Tibial artery (tissue), 4 donors: ENCODE data around the gene CDCP1.

Source experiments
- DNase-seq, 2 donors: peaks; one replicate each; pipeline ENCODE4 v3.0.0-alpha.2; 2019
- H3K27ac ChIP-seq, 2 donors: fragments of 200-600 bp; sonication (generic) in 1 of 2; 1 replicate in 1 of 2; 2 replicates in 1 of 2; pipeline ENCODE4 v1.5.1; 2018 to 2019; ENCODE audit warnings: mild to moderate bottlenecking in 1 of 2
- H3K27me3 ChIP-seq, 2 donors: fragments of 200-600 bp; sonication (generic) in 1 of 2; one replicate each; pipeline versions ENCODE4 v1.5.1 to v1.6.0; 2016 to 2019
- H3K36me3 ChIP-seq, 3 donors: fragments of 200-600 bp; sonication (generic) in 2 of 3; one replicate each; pipeline ENCODE4 v1.5.1; 2016 to 2019; ENCODE audit warnings: mild to moderate bottlenecking in 2 of 3
- H3K4me1 ChIP-seq, 4 donors: fragments of 200-600 bp; sonication (generic) in 2 of 4; 1 replicate in 3 of 4; 2 replicates in 1 of 4; pipeline ENCODE4 v1.5.1; 2016 to 2019
- H3K4me3 ChIP-seq, 2 donors: fragments of 200-600 bp; sonication (generic) in 1 of 2; 1 replicate in 1 of 2; 2 replicates in 1 of 2; pipeline ENCODE4 v1.5.1; 2018 to 2019; ENCODE audit warnings: mild to moderate bottlenecking in 2 of 2
- H3K9me3 ChIP-seq, 3 donors: fragments of 200-600 bp; sonication (generic) in 1 of 3; one replicate each; pipeline ENCODE4 v1.5.1; 2016 to 2019
- intact Hi-C: fragments of 100-400 bp; cut with DNase I; formaldehyde crosslinking; loops from one replicate; pipeline ENCODE4 v1.15.0; 2023; ENCODE audit warnings: low total_unique reads
- TF ChIP-seq, protein P1 (sequence below), 2 experiments: fragments of 200-600 bp in 1 of 2; fragments of 450-650 bp in 1 of 2; IDR thresholded peaks; one replicate each; pipeline ENCODE4 v1.5.1; 2017 to 2019; ENCODE audit warnings: antibody characterized with exemption in 2 of 2, mild to moderate bottlenecking in 1 of 2, moderate library complexity in 1 of 2

CDCP1 gene

GRCh38 chr3:45106874-45107273, 39.3 kb downstream of the CDCP1 start:
- intact Hi-C loops: no loop called here

GRCh38 chr3:45105855-45106671, 40.1 kb downstream of the CDCP1 start:
- H3K27ac ChIP-seq: no peak overlapping the region
- no peak overlapping the region for H3K4me3 ChIP-seq
- peaks cover 0 to 17% (median 0%) of the 10 kb centered on the region in 3 donors for H3K36me3 ChIP-seq
- intact Hi-C loops: no loop called here
- DNase-seq: no peak
- H3K4me1 ChIP-seq: no peaks in the 10 kb centered on the region
- TF ChIP-seq, protein P1, sequence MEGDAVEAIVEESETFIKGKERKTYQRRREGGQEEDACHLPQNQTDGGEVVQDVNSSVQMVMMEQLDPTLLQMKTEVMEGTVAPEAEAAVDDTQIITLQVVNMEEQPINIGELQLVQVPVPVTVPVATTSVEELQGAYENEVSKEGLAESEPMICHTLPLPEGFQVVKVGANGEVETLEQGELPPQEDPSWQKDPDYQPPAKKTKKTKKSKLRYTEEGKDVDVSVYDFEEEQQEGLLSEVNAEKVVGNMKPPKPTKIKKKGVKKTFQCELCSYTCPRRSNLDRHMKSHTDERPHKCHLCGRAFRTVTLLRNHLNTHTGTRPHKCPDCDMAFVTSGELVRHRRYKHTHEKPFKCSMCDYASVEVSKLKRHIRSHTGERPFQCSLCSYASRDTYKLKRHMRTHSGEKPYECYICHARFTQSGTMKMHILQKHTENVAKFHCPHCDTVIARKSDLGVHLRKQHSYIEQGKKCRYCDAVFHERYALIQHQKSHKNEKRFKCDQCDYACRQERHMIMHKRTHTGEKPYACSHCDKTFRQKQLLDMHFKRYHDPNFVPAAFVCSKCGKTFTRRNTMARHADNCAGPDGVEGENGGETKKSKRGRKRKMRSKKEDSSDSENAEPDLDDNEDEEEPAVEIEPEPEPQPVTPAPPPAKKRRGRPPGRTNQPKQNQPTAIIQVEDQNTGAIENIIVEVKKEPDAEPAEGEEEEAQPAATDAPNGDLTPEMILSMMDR (IDR thresholded peaks at IDR 0.05): no peak
- no peaks in the 10 kb centered on the region for H3K9me3 ChIP-seq
- peaks cover 0 to 2% of the 10 kb centered on the region in 2 donors for H3K27me3 ChIP-seq

More at GRCh38 chr3:45106874-45107273, 39.3 kb downstream of the CDCP1 start:
- TF ChIP-seq, protein P1 (IDR thresholded peaks at IDR 0.05): no peak
- Histone ChIP-seq H3K4me3 (no peak overlapping the region), H3K4me1 (no peaks in the 10 kb centered on the region), H3K9me3 (no peaks in the 10 kb centered on the region), H3K27me3 (peaks cover 0 to 2% of the 10 kb centered on the region in 2 donors), H3K27ac (no peak overlapping the region), H3K36me3 (peaks cover 0 to 17% (median 0%) of the 10 kb centered on the region in 3 donors)
- no peak for DNase-seq

- Histone ChIP-seq H3K27ac (no peak overlapping the region), H3K27me3 (peaks cover 0 to 2% of the 10 kb centered on the region in 2 donors), H3K36me3 (peaks cover 0 to 10% (median 0%) of the 10 kb centered on the region in 3 donors), H3K4me1 (no peaks in the 10 kb centered on the region), H3K4me3 (no peak overlapping the region), H3K9me3 (no peaks in the 10 kb centered on the region)
- no peak for DNase-seq
- TF ChIP-seq, protein P1 (IDR thresholded peaks at IDR 0.05): no peak
- intact Hi-C loops: no loop called here
Observed at GRCh38 chr3:45104715-45105711, 41.2 kb downstream of the CDCP1 start.

GRCh38 chr3:45103753-45104714, 42.1 kb downstream of the CDCP1 start:
- Histone ChIP-seq H3K4me3 (no peak overlapping the region), H3K27me3 (peaks cover 0 to 2% of the 10 kb centered on the region in 2 donors), H3K4me1 (no peaks in the 10 kb centered on the region), H3K9me3 (no peaks in the 10 kb centered on the region), H3K27ac (no peak overlapping the region), H3K36me3 (peaks cover 0 to 6% (median 0%) of the 10 kb centered on the region in 3 donors)
- no peak for DNase-seq
- TF ChIP-seq, protein P1 (IDR thresholded peaks at IDR 0.05): no peak
- intact Hi-C loops: no loop called here

DNA sequence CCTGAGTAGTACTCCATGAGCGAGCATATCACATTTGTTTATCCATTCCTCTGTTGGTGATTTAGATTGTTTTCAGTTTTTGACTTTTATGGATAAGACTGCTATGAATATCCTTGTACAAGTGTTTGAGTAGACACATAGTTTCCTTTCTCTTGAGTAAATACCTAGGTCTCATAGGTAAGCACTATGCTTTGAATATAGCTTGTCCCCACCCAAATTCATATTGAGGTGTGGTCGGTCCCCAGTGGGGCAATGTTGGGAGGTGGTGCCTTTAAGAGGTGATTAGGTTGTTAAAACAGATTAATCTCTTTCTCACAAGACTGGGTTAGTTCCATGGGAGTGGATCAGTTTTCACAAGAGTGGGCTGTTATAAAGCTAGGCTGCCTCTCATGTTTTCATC, 42.8 kb downstream of the CDCP1 start:
- Histone ChIP-seq H3K4me1 (no peaks in the 10 kb centered on the region), H3K4me3 (no peak overlapping the region), H3K36me3 (peaks cover 0 to 6% (median 0%) of the 10 kb centered on the region in 3 donors), H3K27me3 (peaks cover 0 to 2% of the 10 kb centered on the region in 2 donors), H3K9me3 (no peaks in the 10 kb centered on the region), H3K27ac (no peak overlapping the region)
- TF ChIP-seq, protein P1 (IDR thresholded peaks at IDR 0.05): no peak
- intact Hi-C loops: no loop called here
- no peak for DNase-seq
